ENCODE data around the gene HCFC1R1.
A peak's percentile ranks its signal among the peaks of the same experiment; 100 is the strongest.

The HCFC1R1 gene

GRCh38 chr16:3021449-3022207 is 2.1 kb downstream of the HCFC1R1 start:
- DNase-seq (ENCODE audit: low read depth) = peak; percentile 90
- Histone ChIP-seq H3K9ac (ENCODE audit: low read length) (peak overlapping the region; percentile 100), H3K4me3 (ENCODE audit: low read length) (peak overlapping the region; percentile 96), H3K4me1 (ENCODE audit: control insufficient read depth, insufficient read depth, low read length) (peaks cover 23% of the 10 kb centered on the region), H3K9me3 (ENCODE audit: control insufficient read depth, low read length) (no peaks in the 10 kb centered on the region), H3K36me3 (ENCODE audit: control insufficient read depth, insufficient read depth, low read length, severe bottlenecking) (peaks cover 10% of the 10 kb centered on the region), H3K27me3 (replicated peaks; ENCODE audit: control insufficient read depth, insufficient read depth, low read length) (peaks cover 11% of the 10 kb centered on the region)

GRCh38 chr16:3020604-3021448 is 2.9 kb downstream of the HCFC1R1 start:
- peak; percentile 88 for DNase-seq (ENCODE audit: low read depth)
- Histone ChIP-seq H3K36me3 (ENCODE audit: control insufficient read depth, insufficient read depth, low read length, severe bottlenecking) (peaks cover 2% of the 10 kb centered on the region), H3K4me1 (ENCODE audit: control insufficient read depth, insufficient read depth, low read length) (peaks cover 23% of the 10 kb centered on the region), H3K4me3 (ENCODE audit: low read length) (peak overlapping the region; percentile 96), H3K9me3 (ENCODE audit: control insufficient read depth, low read length) (no peaks in the 10 kb centered on the region), H3K27me3 (replicated peaks; ENCODE audit: control insufficient read depth, insufficient read depth, low read length) (peaks cover 11% of the 10 kb centered on the region), H3K9ac (ENCODE audit: low read length) (peak overlapping the region; percentile 100)

GRCh38 chr16:3020247-3020603 is 3.5 kb downstream of the HCFC1R1 start, which contains the start of gene TNFRSF12A:
Gene TNFRSF12A, plus strand, starts transcription at chr16:3020368. Its CDS starts 30 bp downstream, at chr16:3020398.
- H3K36me3 ChIP-seq (ENCODE audit: control insufficient read depth, insufficient read depth, low read length, severe bottlenecking) = no peaks in the 10 kb centered on the region

GRCh38 chr16:3019594-3020246 is 4.0 kb downstream of the HCFC1R1 start:
- Histone ChIP-seq H3K9ac (ENCODE audit: low read length) (peak overlapping the region; percentile 63), H3K36me3 (ENCODE audit: control insufficient read depth, insufficient read depth, low read length, severe bottlenecking) (no peaks in the 10 kb centered on the region), H3K9me3 (ENCODE audit: control insufficient read depth, low read length) (no peaks in the 10 kb centered on the region), H3K27me3 (replicated peaks; ENCODE audit: control insufficient read depth, insufficient read depth, low read length) (peaks cover 16% of the 10 kb centered on the region), H3K4me3 (ENCODE audit: low read length) (peak overlapping the region; percentile 96), H3K4me1 (ENCODE audit: control insufficient read depth, insufficient read depth, low read length) (peaks cover 23% of the 10 kb centered on the region)
- DNase-seq (ENCODE audit: low read depth) = no peak

More at GRCh38 chr16:3020247-3020603, 3.5 kb downstream of the HCFC1R1 start, which contains the start of gene TNFRSF12A:
- peak within 1 kb of the TSS; percentile 96 for H3K4me3 ChIP-seq (ENCODE audit: low read length)
- peaks cover 13% of the 10 kb centered on the region for H3K27me3 ChIP-seq (replicated peaks; ENCODE audit: control insufficient read depth, insufficient read depth, low read length)
- peaks cover 23% of the 10 kb centered on the region for H3K4me1 ChIP-seq (ENCODE audit: control insufficient read depth, insufficient read depth, low read length)
- DNase-seq (ENCODE audit: low read depth) = peak; percentile 95
- no peaks in the 10 kb centered on the region for H3K9me3 ChIP-seq (ENCODE audit: control insufficient read depth, low read length)
- H3K9ac ChIP-seq (ENCODE audit: low read length) = peak within 1 kb of the TSS; percentile 100

- H3K4me1 ChIP-seq (ENCODE audit: control insufficient read depth, insufficient read depth, low read length) = peaks cover 17% of the 10 kb centered on the region
- no peaks in the 10 kb centered on the region for H3K9me3 ChIP-seq (ENCODE audit: control insufficient read depth, low read length)
- DNase-seq (ENCODE audit: low read depth) = no peak
- no peaks in the 10 kb centered on the region for H3K36me3 ChIP-seq (ENCODE audit: control insufficient read depth, insufficient read depth, low read length, severe bottlenecking)
- peaks cover 32% of the 10 kb centered on the region for H3K27me3 ChIP-seq (replicated peaks; ENCODE audit: control insufficient read depth, insufficient read depth, low read length)
- H3K4me3 ChIP-seq (ENCODE audit: low read length) = no peak within 1 kb of the TSS
- H3K9ac ChIP-seq (ENCODE audit: low read length) = no peak within 1 kb of the TSS
Measured at GRCh38 chr16:3017794-3018506, 5.8 kb downstream of the HCFC1R1 start, which contains the start of gene CLDN6. Gene CLDN6, minus strand, starts transcription at chr16:3018183. Its CDS starts 2,162 bp downstream, at chr16:3016021.

GRCh38 chr16:3017344-3017743 is 6.4 kb downstream of the HCFC1R1 start:
- Histone ChIP-seq H3K4me3 (ENCODE audit: low read length) (no peak overlapping the region), H3K9me3 (ENCODE audit: control insufficient read depth, low read length) (no peaks in the 10 kb centered on the region)
- no peak for DNase-seq (ENCODE audit: low read depth)

GRCh38 chr16:3015865-3016521 is 7.7 kb downstream of the HCFC1R1 start:
- no peak overlapping the region for H3K9ac ChIP-seq (ENCODE audit: low read length)
- no peaks in the 10 kb centered on the region for H3K9me3 ChIP-seq (ENCODE audit: control insufficient read depth, low read length)
- H3K36me3 ChIP-seq (ENCODE audit: control insufficient read depth, insufficient read depth, low read length, severe bottlenecking) = no peaks in the 10 kb centered on the region
- H3K27me3 ChIP-seq (replicated peaks; ENCODE audit: control insufficient read depth, insufficient read depth, low read length) = peaks cover 46% of the 10 kb centered on the region
- H3K4me3 ChIP-seq (ENCODE audit: low read length) = no peak overlapping the region
- DNase-seq (ENCODE audit: low read depth) = no peak
- H3K4me1 ChIP-seq (ENCODE audit: control insufficient read depth, insufficient read depth, low read length) = peaks cover 3% of the 10 kb centered on the region

More at GRCh38 chr16:3017344-3017743, 6.4 kb downstream of the HCFC1R1 start:
- H3K4me1 ChIP-seq (ENCODE audit: control insufficient read depth, insufficient read depth, low read length) = peaks cover 10% of the 10 kb centered on the region
- peaks cover 37% of the 10 kb centered on the region for H3K27me3 ChIP-seq (replicated peaks; ENCODE audit: control insufficient read depth, insufficient read depth, low read length)
- H3K9ac ChIP-seq (ENCODE audit: low read length) = no peak overlapping the region
- no peaks in the 10 kb centered on the region for H3K36me3 ChIP-seq (ENCODE audit: control insufficient read depth, insufficient read depth, low read length, severe bottlenecking)

- H3K36me3 ChIP-seq (ENCODE audit: control insufficient read depth, insufficient read depth, low read length, severe bottlenecking) = no peaks in the 10 kb centered on the region
- H3K27me3 ChIP-seq (replicated peaks; ENCODE audit: control insufficient read depth, insufficient read depth, low read length) = peaks cover 46% of the 10 kb centered on the region
- DNase-seq (ENCODE audit: low read depth) = no peak
- peaks cover 2% of the 10 kb centered on the region for H3K4me1 ChIP-seq (ENCODE audit: control insufficient read depth, insufficient read depth, low read length)
- H3K4me3 ChIP-seq (ENCODE audit: low read length) = no peak overlapping the region
- no peak overlapping the region for H3K9ac ChIP-seq (ENCODE audit: low read length)
- no peaks in the 10 kb centered on the region for H3K9me3 ChIP-seq (ENCODE audit: control insufficient read depth, low read length)
Measured at GRCh38 chr16:3014971-3015370, 8.8 kb downstream of the HCFC1R1 start.

GRCh38 chr16:3013998-3014690 is 9.6 kb downstream of the HCFC1R1 start:
- DNase-seq (ENCODE audit: low read depth) = no peak
- Histone ChIP-seq H3K4me3 (ENCODE audit: low read length) (no peak overlapping the region), H3K4me1 (ENCODE audit: control insufficient read depth, insufficient read depth, low read length) (no peaks in the 10 kb centered on the region), H3K27me3 (replicated peaks; ENCODE audit: control insufficient read depth, insufficient read depth, low read length) (peaks cover 46% of the 10 kb centered on the region), H3K36me3 (ENCODE audit: control insufficient read depth, insufficient read depth, low read length, severe bottlenecking) (no peaks in the 10 kb centered on the region), H3K9me3 (ENCODE audit: control insufficient read depth, low read length) (no peaks in the 10 kb centered on the region), H3K9ac (ENCODE audit: low read length) (no peak overlapping the region)

GRCh38 chr16:3013491-3013951 is 10.2 kb downstream of the HCFC1R1 start:
- peaks cover 49% of the 10 kb centered on the region for H3K27me3 ChIP-seq (replicated peaks; ENCODE audit: control insufficient read depth, insufficient read depth, low read length)
- no peaks in the 10 kb centered on the region for H3K36me3 ChIP-seq (ENCODE audit: control insufficient read depth, insufficient read depth, low read length, severe bottlenecking)
- no peak overlapping the region for H3K9ac ChIP-seq (ENCODE audit: low read length)
- peaks cover 2% of the 10 kb centered on the region for H3K4me1 ChIP-seq (ENCODE audit: control insufficient read depth, insufficient read depth, low read length)
- H3K9me3 ChIP-seq (ENCODE audit: control insufficient read depth, low read length) = no peaks in the 10 kb centered on the region
- no peak overlapping the region for H3K4me3 ChIP-seq (ENCODE audit: low read length)
- DNase-seq (ENCODE audit: low read depth) = no peak

Data from adipocyte (in vitro differentiated cells).